ENCODE measurements around the gene TOP1. TPM values are rescaled to one million over a fixed set of nuclear protein-coding genes. Genes with fewer than 3 reads are reported as not detected.

Gene TOP1
- total RNA-seq, 1 donor from 2014 or later, result 118 TPM

DNA sequence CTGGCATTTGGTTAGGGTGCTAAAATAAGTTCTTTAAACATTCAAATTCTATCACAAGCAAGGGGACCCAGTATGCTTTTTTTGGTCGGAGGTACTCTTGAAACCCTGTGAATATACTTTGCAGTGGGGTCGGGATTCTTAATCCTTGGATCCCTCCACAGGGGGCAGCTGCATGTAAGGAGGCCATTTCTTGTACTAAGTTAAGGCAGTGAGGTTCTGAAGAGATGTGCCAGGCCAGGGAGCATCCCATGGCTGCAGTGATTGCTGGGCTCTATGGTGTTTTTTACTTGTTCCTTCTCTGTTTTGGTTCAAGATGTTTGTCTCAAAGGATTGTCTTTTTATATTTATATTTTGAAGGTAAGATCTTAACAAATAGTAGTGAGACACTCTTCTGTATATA lies 50.4 kb downstream of the TOP1 start:
- intact Hi-C loops (cut with micrococcal nuclease), result loop anchor here (2.0 kb wide), 1 partner anchor 50 kb away; the partner anchor contains the start of gene TOP1
- Mint-ChIP-seq H3K27me3 (ENCODE audit: low read depth) (no peaks in the 10 kb centered on the region), H3K27ac (peak overlapping the region; percentile 14), H3K4me3 (ENCODE audit: low read depth) (no peak overlapping the region), H3K4me1 (ENCODE audit: low read depth) (peaks cover 66% of the 10 kb centered on the region), H3K36me3 (ENCODE audit: low read depth) (peaks cover 83% of the 10 kb centered on the region), H3K9me3 (no peaks in the 10 kb centered on the region)
- DNase-seq (ENCODE audit: low spot score), result no peak

DNA sequence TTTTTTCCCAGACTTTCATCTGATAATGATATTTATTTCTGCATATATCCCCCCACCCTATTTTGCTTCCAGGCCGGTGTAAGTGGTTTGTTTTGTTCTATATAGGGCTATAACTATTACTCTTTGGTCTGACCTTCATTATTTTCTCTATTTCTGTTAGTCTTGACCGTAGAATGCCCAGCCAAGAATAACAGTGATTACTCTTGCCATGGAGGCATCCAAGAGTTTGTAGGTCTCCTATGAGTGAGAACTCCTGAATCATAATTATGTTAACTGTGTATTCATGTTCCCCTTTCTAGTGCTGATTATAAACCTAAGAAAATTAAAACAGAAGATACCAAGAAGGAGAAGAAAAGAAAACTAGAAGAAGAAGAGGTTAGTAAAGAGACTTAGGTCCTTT lies 52.2 kb downstream of the TOP1 start:
- Mint-ChIP-seq H3K9me3 (no peaks in the 10 kb centered on the region), H3K4me3 (ENCODE audit: low read depth) (no peak overlapping the region), H3K36me3 (ENCODE audit: low read depth) (peaks cover 93% of the 10 kb centered on the region), H3K27me3 (ENCODE audit: low read depth) (no peaks in the 10 kb centered on the region), H3K4me1 (ENCODE audit: low read depth) (peaks cover 62% of the 10 kb centered on the region), H3K27ac (peak overlapping the region; percentile 36)
- no peak for DNase-seq (ENCODE audit: low spot score)
- intact Hi-C loops (cut with micrococcal nuclease), result no loop called here

DNA sequence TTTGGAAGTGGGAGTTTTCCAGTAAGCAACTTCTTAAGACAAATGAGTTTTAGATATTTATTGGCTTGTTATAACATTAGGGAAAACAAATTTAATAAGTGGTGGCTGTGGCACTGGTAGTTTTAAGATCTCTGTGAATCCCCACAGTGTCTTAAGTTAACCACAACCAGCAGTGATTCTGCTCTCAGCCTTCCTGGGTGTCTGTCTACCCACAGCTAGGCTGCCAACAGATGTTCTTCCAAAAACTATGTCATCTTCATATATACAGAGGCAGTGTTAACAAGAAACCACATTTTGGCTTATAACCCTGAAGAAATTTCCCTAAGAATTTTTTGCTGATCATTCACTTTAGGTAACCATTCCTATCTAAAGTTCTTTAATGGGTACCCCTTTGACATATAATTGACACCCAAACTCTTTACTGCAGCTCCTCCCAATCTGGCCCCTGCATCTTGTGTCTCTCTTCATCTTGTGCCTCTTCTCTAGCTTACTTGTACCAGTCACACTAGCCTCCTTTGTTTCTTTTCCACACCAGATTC lies 52.7 kb downstream of the TOP1 start:
- peaks cover 59% of the 10 kb centered on the region for H3K4me1 Mint-ChIP-seq (ENCODE audit: low read depth)
- DNase-seq (ENCODE audit: low spot score), result no peak
- intact Hi-C loops (cut with micrococcal nuclease), result no loop called here
- H3K27me3 Mint-ChIP-seq (ENCODE audit: low read depth), result no peaks in the 10 kb centered on the region
- no peaks in the 10 kb centered on the region for H3K9me3 Mint-ChIP-seq
- peak overlapping the region; percentile 36 for H3K27ac Mint-ChIP-seq
- no peak overlapping the region for H3K4me3 Mint-ChIP-seq (ENCODE audit: low read depth)
- H3K36me3 Mint-ChIP-seq (ENCODE audit: low read depth), result peaks cover 91% of the 10 kb centered on the region

DNA sequence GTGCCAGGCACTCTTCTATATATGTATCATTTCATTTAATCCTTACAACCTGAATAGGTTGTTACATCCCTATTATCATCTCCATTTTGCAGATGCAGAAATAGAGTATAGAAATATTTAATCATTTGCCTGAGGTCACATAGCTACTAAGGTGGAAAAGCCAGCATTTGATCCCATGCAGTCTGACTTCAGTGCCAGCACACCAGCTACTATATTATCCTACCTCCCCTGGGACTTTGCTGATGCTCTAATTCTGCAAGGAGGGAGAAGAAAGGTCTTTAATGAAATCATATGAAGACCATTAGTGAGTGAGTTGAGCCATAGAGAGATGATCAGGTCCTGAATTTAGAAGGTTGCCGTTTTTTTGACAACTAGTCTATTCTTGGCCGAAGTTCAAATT lies 53.7 kb downstream of the TOP1 start:
- H3K27ac Mint-ChIP-seq, result no peak overlapping the region
- H3K36me3 Mint-ChIP-seq (ENCODE audit: low read depth), result peaks cover 91% of the 10 kb centered on the region
- H3K4me1 Mint-ChIP-seq (ENCODE audit: low read depth), result peaks cover 59% of the 10 kb centered on the region
- intact Hi-C loops (cut with micrococcal nuclease), result no loop called here
- no peak for DNase-seq (ENCODE audit: low spot score)
- H3K9me3 Mint-ChIP-seq, result no peaks in the 10 kb centered on the region
- no peaks in the 10 kb centered on the region for H3K27me3 Mint-ChIP-seq (ENCODE audit: low read depth)
- H3K4me3 Mint-ChIP-seq (ENCODE audit: low read depth), result no peak overlapping the region

DNA sequence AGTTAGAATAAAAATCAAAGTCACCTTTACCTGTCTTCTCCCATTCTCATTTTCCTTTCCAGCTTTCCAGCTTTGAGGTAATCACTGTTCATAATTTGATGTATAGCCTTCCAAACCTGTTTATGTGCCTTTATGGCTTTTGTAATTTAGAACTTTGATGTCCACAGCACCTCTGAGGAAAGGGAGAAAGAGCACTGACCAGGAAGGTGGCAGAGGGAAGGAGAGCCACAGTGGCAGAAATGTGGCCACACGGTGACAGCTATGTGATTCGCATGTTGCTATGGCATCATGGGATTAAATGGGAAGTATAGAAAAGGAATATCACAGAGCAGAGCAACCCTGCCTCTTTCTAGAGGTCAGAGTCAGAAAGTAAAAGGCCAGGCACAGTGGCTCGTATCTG lies 57.0 kb downstream of the TOP1 start:
- no peaks in the 10 kb centered on the region for H3K9me3 Mint-ChIP-seq
- peak overlapping the region; percentile 17 for H3K27ac Mint-ChIP-seq
- H3K4me3 Mint-ChIP-seq (ENCODE audit: low read depth), result no peak overlapping the region
- intact Hi-C loops (cut with micrococcal nuclease), result no loop called here
- peaks cover 40% of the 10 kb centered on the region for H3K4me1 Mint-ChIP-seq (ENCODE audit: low read depth)
- no peak for DNase-seq (ENCODE audit: low spot score)
- H3K36me3 Mint-ChIP-seq (ENCODE audit: low read depth), result peaks cover 90% of the 10 kb centered on the region
- no peaks in the 10 kb centered on the region for H3K27me3 Mint-ChIP-seq (ENCODE audit: low read depth)

DNA sequence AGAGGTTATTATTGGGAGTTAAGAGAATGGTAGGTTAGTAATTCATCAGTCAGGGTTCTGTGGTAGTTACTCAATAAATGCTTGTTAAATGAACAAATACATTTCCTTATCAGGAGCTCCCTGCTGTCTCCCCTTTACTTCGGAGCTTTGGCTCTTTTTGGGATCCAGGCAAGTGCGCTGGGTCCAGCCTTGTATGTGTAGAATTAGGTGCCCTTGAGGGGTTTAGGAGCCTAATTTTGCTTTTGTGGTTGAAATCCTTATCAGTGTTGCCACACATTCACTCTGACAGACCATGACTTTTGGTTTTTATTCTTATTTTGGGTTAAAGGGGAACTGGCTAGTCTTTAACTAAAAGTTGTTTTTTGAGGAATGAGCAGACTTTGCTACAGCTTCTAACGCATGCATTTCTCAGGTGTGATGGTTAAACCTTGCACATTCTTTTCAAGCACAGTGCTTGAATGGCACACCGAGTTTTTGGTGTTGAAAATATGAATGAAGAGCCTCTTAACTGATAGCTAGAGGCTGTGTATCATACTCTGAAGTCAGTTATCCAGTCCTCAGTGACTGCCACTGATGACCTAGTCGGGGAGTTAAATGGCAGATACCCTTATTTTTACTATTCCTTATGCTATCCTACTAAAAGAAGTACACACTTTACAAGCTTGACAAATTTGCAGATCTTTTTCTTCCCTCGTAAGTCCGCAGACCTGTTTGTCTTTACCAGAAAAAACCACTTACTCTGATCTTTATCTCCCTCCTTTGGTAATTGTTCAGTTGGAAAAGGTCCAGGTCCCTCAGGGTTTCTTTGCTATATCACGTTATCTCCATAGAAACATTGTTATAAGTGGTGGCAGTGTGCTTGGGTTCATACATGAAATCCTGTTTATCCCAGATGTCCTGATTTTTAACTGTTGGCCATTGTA lies 58.0 kb downstream of the TOP1 start:
- peaks cover 31% of the 10 kb centered on the region for H3K4me1 Mint-ChIP-seq (ENCODE audit: low read depth)
- no peaks in the 10 kb centered on the region for H3K27me3 Mint-ChIP-seq (ENCODE audit: low read depth)
- H3K4me3 Mint-ChIP-seq (ENCODE audit: low read depth), result no peak overlapping the region
- H3K9me3 Mint-ChIP-seq, result no peaks in the 10 kb centered on the region
- DNase-seq (ENCODE audit: low spot score), result no peak
- H3K27ac Mint-ChIP-seq, result peak overlapping the region; percentile 51
- H3K36me3 Mint-ChIP-seq (ENCODE audit: low read depth), result peaks cover 84% of the 10 kb centered on the region
- intact Hi-C loops (cut with micrococcal nuclease), result no loop called here

DNA sequence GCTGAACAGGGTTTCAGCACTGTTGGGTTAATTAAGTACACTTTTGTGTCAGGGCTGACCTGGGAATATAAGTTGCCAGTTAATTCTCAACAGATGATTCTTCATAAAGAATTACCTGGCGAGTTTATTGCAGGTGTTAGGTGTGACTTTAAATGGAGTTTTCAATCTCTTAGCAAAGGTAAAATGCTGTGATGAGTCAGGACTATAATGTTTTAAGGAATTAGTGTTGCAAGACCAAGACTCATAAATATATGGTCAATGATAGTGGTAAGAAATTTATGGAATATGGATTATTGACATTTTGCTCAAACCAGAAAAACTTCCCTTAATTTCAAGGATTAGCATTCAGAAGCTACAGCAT lies 58.7 kb downstream of the TOP1 start:
- Mint-ChIP-seq H3K4me3 (ENCODE audit: low read depth) (no peak overlapping the region), H3K27ac (no peak overlapping the region), H3K27me3 (ENCODE audit: low read depth) (no peaks in the 10 kb centered on the region), H3K36me3 (ENCODE audit: low read depth) (peaks cover 84% of the 10 kb centered on the region), H3K9me3 (no peaks in the 10 kb centered on the region), H3K4me1 (ENCODE audit: low read depth) (peaks cover 27% of the 10 kb centered on the region)
- no peak for DNase-seq (ENCODE audit: low spot score)
- intact Hi-C loops (cut with micrococcal nuclease), result no loop called here

DNA sequence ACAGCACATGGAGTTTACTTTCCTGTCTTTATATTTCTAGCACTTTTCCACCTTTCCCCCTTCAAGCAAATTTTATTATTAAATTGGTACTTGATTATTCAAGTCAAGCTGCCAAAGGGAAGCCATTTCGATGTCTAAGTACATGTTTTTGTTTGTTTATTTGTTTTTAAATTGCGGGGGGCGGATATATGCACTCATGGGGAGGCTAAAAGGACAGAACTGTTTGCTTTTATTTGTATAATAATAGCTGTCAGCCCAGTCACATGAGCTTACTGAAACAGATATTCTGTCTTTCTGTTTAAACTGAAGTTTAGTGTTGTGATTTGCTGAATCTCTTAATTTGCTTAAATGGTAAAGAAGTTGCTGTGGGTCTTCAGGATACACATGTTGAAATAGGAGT lies 59.2 kb downstream of the TOP1 start:
- H3K4me3 Mint-ChIP-seq (ENCODE audit: low read depth), result no peak overlapping the region
- H3K27ac Mint-ChIP-seq, result no peak overlapping the region
- DNase-seq (ENCODE audit: low spot score), result no peak
- peaks cover 84% of the 10 kb centered on the region for H3K36me3 Mint-ChIP-seq (ENCODE audit: low read depth)
- no peaks in the 10 kb centered on the region for H3K9me3 Mint-ChIP-seq
- intact Hi-C loops (cut with micrococcal nuclease), result no loop called here
- H3K4me1 Mint-ChIP-seq (ENCODE audit: low read depth), result peaks cover 27% of the 10 kb centered on the region
- no peaks in the 10 kb centered on the region for H3K27me3 Mint-ChIP-seq (ENCODE audit: low read depth)

DNA sequence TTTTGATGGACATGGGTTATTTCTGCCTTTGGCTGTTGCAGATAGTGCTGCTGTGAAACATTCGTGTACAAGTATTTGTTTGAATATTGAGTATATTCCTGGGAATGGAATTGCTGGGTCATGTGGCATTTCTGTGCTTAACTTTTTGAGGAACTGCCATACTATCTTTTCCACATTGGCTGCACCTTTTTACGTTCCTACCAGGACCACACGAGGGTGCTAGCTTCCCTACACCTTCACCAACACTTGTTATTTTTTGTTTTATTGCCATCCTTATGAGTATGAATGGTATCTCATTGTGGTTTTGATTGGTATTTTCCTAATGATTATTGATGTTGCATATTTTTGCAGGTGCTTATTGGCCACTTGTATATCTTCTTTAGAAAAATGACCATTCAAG lies 60.9 kb downstream of the TOP1 start:
- no peaks in the 10 kb centered on the region for H3K27me3 Mint-ChIP-seq (ENCODE audit: low read depth)
- H3K9me3 Mint-ChIP-seq, result no peaks in the 10 kb centered on the region
- intact Hi-C loops (cut with micrococcal nuclease), result no loop called here
- H3K4me3 Mint-ChIP-seq (ENCODE audit: low read depth), result no peak overlapping the region
- no peak for DNase-seq (ENCODE audit: low spot score)
- peaks cover 78% of the 10 kb centered on the region for H3K36me3 Mint-ChIP-seq (ENCODE audit: low read depth)
- no peak overlapping the region for H3K27ac Mint-ChIP-seq
- peaks cover 21% of the 10 kb centered on the region for H3K4me1 Mint-ChIP-seq (ENCODE audit: low read depth)

DNA sequence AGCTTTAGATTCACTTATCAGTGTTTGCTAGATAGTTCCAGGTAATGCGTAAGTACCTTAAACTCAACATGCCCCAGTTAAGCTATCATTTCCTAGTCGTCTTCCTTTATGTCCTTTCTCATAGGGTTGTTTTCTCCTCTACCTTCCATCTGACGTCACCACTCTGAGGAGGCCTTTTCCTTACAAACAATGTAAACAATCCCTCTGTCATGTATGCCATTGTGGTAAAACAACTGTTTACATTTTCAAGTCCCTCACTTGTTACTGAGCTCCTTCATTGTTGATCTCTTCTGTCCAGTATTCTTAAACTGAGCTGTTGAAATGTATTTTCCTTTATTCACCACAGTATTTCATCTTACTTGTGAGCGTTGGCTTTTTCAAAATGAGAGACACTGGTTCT lies 63.3 kb downstream of the TOP1 start:
- H3K27me3 Mint-ChIP-seq (ENCODE audit: low read depth), result no peaks in the 10 kb centered on the region
- intact Hi-C loops (cut with micrococcal nuclease), result no loop called here
- H3K27ac Mint-ChIP-seq, result no peak overlapping the region
- DNase-seq (ENCODE audit: low spot score), result no peak
- no peak overlapping the region for H3K4me3 Mint-ChIP-seq (ENCODE audit: low read depth)
- H3K36me3 Mint-ChIP-seq (ENCODE audit: low read depth), result peaks cover 73% of the 10 kb centered on the region
- peaks cover 14% of the 10 kb centered on the region for H3K4me1 Mint-ChIP-seq (ENCODE audit: low read depth)
- H3K9me3 Mint-ChIP-seq, result no peaks in the 10 kb centered on the region

DNA sequence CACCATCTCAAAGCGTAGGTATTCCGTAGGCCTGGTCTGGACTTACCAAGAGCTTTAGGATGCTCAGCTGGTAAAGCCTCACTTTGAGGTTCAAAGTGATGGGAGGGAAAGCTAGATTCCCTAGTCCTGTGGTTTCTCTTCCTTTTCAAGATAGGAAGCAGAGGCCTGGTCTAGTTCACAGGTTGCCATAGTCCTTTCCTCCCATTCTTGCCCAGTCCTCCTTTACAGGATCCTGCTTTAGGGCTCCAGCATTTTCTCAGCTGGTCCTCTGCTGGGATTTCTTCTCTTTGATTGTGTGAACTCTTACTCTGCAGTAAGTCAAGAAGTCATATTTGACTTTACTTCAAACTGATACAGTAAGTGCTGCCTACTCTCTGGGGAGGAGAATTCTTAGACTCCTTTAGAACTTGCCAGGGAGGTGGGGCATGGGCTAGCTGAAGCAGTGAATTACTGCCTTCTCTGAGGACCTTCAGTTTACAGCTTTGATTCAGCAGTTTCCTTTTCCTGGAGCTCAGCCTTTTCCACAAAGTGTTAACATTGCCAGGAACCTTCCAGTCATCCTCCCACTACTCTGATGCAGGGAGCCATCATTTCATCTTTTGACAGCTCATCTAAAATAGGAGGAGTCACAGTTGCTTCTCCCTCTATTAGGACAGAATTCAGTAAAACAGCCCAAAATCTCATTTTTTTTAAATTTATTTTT lies 65.9 kb downstream of the TOP1 start:
- no peaks in the 10 kb centered on the region for H3K27me3 Mint-ChIP-seq (ENCODE audit: low read depth)
- intact Hi-C loops (cut with micrococcal nuclease), result loop anchor here (1.0 kb wide), 2 partner anchors 104 to 126 kb away; no protein-coding TSS in a partner anchor
- DNase-seq (ENCODE audit: low spot score), result no peak
- H3K4me3 Mint-ChIP-seq (ENCODE audit: low read depth), result no peak overlapping the region
- H3K4me1 Mint-ChIP-seq (ENCODE audit: low read depth), result peaks cover 9% of the 10 kb centered on the region
- peak overlapping the region; percentile 31 for H3K27ac Mint-ChIP-seq
- H3K9me3 Mint-ChIP-seq, result no peaks in the 10 kb centered on the region
- peaks cover 77% of the 10 kb centered on the region for H3K36me3 Mint-ChIP-seq (ENCODE audit: low read depth)

DNA sequence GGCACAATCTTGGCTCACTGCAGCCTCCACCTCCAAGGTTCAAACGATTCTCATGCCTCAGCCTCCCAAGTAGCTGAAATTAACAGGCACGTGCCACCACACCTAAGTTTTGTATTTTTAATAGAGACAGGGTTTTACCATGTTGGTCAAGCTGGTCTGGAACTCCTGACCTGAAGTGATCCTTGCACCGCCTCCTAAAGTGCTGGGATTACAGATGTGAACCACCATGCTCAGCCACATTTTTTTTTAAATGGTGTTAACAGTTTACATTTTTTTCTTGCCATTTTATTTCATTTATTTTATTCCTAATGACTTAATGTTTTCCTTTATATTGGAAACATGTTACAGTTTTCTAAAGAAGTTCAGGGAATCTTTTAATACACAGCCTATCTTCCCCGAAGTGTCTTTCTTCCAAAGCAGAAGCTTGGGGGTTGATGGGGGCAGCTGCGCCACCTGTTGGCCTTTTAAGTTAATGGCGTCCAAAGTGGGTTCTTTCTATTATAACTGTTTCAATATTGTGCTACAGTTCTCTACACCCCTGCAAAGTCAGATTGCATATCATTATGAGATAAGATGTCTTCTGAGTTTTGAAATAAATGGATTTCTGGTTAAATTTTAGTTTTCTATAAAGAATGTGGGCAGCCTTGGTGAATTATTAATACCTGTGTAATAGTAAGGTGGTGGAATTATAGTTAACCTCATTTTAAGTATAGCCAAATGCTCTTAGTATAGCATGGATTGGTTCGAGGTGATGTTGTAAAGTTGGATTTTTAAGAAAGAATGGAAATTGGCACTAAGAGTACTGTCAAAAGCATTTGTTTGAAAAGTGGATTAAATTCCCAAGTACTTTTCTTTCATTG lies 66.7 kb downstream of the TOP1 start:
- Mint-ChIP-seq H3K36me3 (ENCODE audit: low read depth) (peaks cover 79% of the 10 kb centered on the region), H3K4me1 (ENCODE audit: low read depth) (peaks cover 9% of the 10 kb centered on the region), H3K9me3 (no peaks in the 10 kb centered on the region), H3K27ac (no peak overlapping the region), H3K27me3 (ENCODE audit: low read depth) (no peaks in the 10 kb centered on the region), H3K4me3 (ENCODE audit: low read depth) (no peak overlapping the region)
- intact Hi-C loops (cut with micrococcal nuclease), result loop anchor here (1.0 kb wide), 2 partner anchors 105 to 127 kb away; no protein-coding TSS in a partner anchor
- peak; percentile 35 for DNase-seq (ENCODE audit: low spot score)

All from activated T-helper 2 cell treated with anti-CD3 and anti-CD28 coated beads, Interferon-gamma antibody, Interleukin-2, Interleukin-4, amounts not matched to agents 10 μg/mL and 5 μg/mL and 100 μg/mL, durations not matched to agents 14 hours and 24 hours and 36 hours (primary cell).